Dermis microvascular lymphatic vessel endothelial cell (primary cell): ENCODE measurements around the gene AQR. TPM values are rescaled to one million over a fixed set of nuclear protein-coding genes. Genes with fewer than 3 reads are reported as not detected.
A peak's percentile ranks its signal among the peaks of the same experiment; 100 is the strongest.
"Not testable (repeated sequence)": the region's sequence is repeated elsewhere in the genome, so short reads cannot be mapped to it uniquely, and the experiment has no call there.

Source experiments
- DNase-seq, 2 donors: peaks; one replicate each; pipeline versions ENCODE4 v3.0.0 to v3.0.0-alpha.2; 2010; ENCODE audit warnings: low read depth in 2 of 2
- total RNA-seq: library from RNA; depleted of rRNA; stranded (reverse); fragments of >200 nt; gene quantifications from 2 replicates; pipeline ENCODE4 v1.2.1, GENCODE V29; 2014

AQR gene
- total RNA-seq, 1 donor from 2014 or later: 17.3 TPM

GRCh38 chr15:34953851-34954250, 15.7 kb downstream of the AQR start:
- DNase-seq: no peak

GRCh38 chr15:34952481-34952880, 17.1 kb downstream of the AQR start:
- DNase-seq: peak in 1 of 2 donors; percentile 57

GRCh38 chr15:34951993-34952392, 17.5 kb downstream of the AQR start:
- DNase-seq: peak in 1 of 2 donors; percentile 58

GRCh38 chr15:34944936-34945335, 24.6 kb downstream of the AQR start:
- DNase-seq: no peak

- no peak for DNase-seq
These were observed 25.8 kb downstream of the AQR start for GRCh38 chr15:34943711-34944110.

- not testable (repeated sequence) for DNase-seq
These were observed 26.3 kb downstream of the AQR start for GRCh38 chr15:34943264-34943663.

- peak in 1 of 2 donors; percentile 52 for DNase-seq
These were observed 27.2 kb downstream of the AQR start for GRCh38 chr15:34942363-34942762.

- DNase-seq: no peak
These were observed 27.7 kb downstream of the AQR start for GRCh38 chr15:34941831-34942230.

- no peak for DNase-seq
These were observed 28.3 kb downstream of the AQR start for GRCh38 chr15:34941185-34941698.

- DNase-seq: no peak
These were observed 36.0 kb downstream of the AQR start for GRCh38 chr15:34933432-34933975.

- DNase-seq: not testable (repeated sequence)
These were observed 41.2 kb downstream of the AQR start for GRCh38 chr15:34928349-34928748.

GRCh38 chr15:34927726-34928125, 41.8 kb downstream of the AQR start:
- peak in 1 of 2 donors; percentile 59 for DNase-seq

- no peak for DNase-seq
These were observed 55.2 kb downstream of the AQR start for GRCh38 chr15:34914317-34914716.

- DNase-seq: no peak
These were observed 64.5 kb downstream of the AQR start for GRCh38 chr15:34905047-34905446.

GRCh38 chr15:34904527-34904926, 65.0 kb downstream of the AQR start:
- no peak for DNase-seq

GRCh38 chr15:34900748-34901147, 68.8 kb downstream of the AQR start:
- DNase-seq: no peak

GRCh38 chr15:34896183-34896582, 73.4 kb downstream of the AQR start:
- no peak for DNase-seq

GRCh38 chr15:34893967-34894366, 75.6 kb downstream of the AQR start:
- DNase-seq: no peak

- DNase-seq: no peak
These were observed 76.5 kb downstream of the AQR start for GRCh38 chr15:34892963-34893591.

GRCh38 chr15:34890424-34890823, 79.1 kb downstream of the AQR start:
- DNase-seq: no peak

GRCh38 chr15:34889476-34889875, 80.1 kb downstream of the AQR start:
- no peak for DNase-seq

- no peak for DNase-seq
These were observed 83.4 kb downstream of the AQR start for GRCh38 chr15:34886134-34886533.

- DNase-seq: peak in 1 of 2 donors; percentile 2
These were observed 85.9 kb downstream of the AQR start for GRCh38 chr15:34883633-34884032.
